NCI-H1105 treated with DMSO at 0.1 percent for 48 hours (cell line): Measurements from ENCODE around the gene SELL.
"Not testable (repeated sequence)": the region's sequence is repeated elsewhere in the genome, so short reads cannot be mapped to it uniquely, and the experiment has no call there.

Source experiments
- DNase-seq: peaks from one replicate; lab custom pipeline; 2025; lab: John Stamatoyannopoulos, UW

SELL gene

DNA sequence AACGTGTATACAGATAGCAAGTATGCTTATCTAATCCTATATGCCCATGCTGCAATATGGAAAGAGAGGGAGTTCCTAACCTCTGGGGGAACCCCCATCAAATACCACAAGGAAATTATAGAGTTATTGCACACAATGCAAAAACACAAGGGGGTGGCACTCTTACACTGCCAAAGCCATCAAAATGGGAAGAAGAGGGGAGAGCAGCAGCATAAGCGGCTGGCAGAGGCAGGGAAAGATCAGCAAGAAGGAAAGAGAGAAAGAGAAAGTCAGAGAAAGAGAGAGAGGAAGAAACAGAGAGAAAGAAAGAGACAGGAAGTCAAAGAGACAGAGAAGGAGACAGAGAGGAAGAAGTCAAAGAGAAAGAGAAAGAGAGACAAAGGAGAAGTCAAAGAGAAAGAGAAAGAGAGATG is 44.2 kb downstream of the SELL start:
- not testable (repeated sequence) for DNase-seq

GRCh38 chr1:169662680-169663079 is 48.7 kb downstream of the SELL start:
- peak; percentile 5 for DNase-seq

GRCh38 chr1:169661066-169661465 is 50.4 kb downstream of the SELL start:
- not testable (repeated sequence) for DNase-seq

GRCh38 chr1:169658777-169659176 is 52.6 kb downstream of the SELL start:
- not testable (repeated sequence) for DNase-seq

GRCh38 chr1:169653873-169654272 is 57.5 kb downstream of the SELL start:
- DNase-seq, result no peak

DNA sequence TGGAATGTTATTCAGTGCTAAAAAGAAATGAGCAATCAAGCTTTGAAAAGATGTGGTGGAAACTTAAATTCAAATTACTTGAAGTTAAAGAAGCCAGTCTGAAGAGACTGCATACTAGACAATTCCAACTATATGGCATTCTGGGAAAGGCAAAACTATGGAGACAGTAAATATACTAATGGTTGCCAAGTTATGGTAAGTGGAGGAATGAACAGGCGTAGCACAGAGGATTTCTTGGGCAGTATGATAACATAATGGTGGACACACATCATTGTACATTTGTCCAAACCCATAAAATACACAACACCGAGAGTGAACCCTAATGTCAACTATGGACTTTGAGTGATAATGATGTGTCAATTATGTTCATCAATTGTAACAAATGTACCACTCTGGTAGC is 60.4 kb downstream of the SELL start:
- no peak for DNase-seq

DNA sequence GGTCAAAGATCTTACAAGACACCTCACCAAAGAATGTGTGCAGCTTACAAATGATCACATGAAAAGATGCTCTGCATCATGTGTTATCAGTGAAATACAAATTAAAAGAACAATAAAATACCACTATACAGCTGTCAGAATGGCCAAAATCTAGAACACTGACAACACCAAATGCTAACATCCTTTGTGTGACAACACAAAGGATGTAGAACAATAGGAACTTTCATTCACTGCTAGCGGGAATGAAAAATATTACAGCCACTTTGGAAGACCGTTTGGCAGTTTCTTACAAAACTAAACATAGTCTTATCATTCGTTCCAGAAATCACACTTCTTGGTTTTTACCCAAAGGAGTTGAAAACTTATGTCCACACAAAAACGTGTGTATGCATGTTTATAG is 60.9 kb downstream of the SELL start:
- no peak for DNase-seq

GRCh38 chr1:169648709-169649108 is 62.7 kb downstream of the SELL start:
- DNase-seq, result no peak

GRCh38 chr1:169648187-169648586 is 63.2 kb downstream of the SELL start:
- DNase-seq, result no peak

DNA sequence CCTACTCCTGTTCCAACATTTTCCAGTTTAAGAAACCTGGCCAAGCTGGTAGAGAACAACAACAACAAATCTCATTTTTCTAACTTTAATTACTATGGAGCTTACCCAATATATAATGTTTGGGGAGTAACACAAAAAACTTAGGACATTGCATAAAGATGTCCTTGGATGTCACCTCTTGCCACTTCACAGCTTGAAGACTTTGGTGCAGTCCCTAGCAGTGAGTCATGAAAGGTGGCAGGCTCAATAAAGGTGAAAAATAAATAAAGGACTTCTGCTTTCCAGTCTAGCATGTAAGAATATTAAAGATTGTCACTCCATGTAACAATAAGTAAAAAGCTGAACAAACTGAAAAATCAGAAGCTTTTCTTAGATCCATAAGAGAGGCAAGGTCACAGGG is 63.9 kb downstream of the SELL start:
- DNase-seq, result no peak

- no peak for DNase-seq
Observed at GRCh38 chr1:169644297-169644696, 67.1 kb downstream of the SELL start.
